Epithelial cell of esophagus (primary cell): ENCODE measurements around the gene KLC3.

Experiments
- DNase-seq: peaks from one replicate; pipeline ENCODE4 v3.0.0; 2010; ENCODE audit warnings: low read depth
- H3K4me3 ChIP-seq: 2 replicates; pipeline ENCODE4 v1.5.1; 2011; ENCODE audit warnings: mild to moderate bottlenecking, low read length, control low read depth
- TF ChIP-seq, protein P1 (sequence below): IDR thresholded peaks from 2 replicates; pipeline ENCODE4 v1.5.1; 2011; ENCODE audit warnings: low read depth, mild to moderate bottlenecking, low read length, control low read depth, inconsistent platforms; ENCODE audit not compliant: insufficient read depth; ENCODE audit errors: missing control alignments

The KLC3 gene

GRCh38 chr19:45314708-45315245, 25.8 kb upstream of the KLC3 start:
- TF ChIP-seq, protein P1, sequence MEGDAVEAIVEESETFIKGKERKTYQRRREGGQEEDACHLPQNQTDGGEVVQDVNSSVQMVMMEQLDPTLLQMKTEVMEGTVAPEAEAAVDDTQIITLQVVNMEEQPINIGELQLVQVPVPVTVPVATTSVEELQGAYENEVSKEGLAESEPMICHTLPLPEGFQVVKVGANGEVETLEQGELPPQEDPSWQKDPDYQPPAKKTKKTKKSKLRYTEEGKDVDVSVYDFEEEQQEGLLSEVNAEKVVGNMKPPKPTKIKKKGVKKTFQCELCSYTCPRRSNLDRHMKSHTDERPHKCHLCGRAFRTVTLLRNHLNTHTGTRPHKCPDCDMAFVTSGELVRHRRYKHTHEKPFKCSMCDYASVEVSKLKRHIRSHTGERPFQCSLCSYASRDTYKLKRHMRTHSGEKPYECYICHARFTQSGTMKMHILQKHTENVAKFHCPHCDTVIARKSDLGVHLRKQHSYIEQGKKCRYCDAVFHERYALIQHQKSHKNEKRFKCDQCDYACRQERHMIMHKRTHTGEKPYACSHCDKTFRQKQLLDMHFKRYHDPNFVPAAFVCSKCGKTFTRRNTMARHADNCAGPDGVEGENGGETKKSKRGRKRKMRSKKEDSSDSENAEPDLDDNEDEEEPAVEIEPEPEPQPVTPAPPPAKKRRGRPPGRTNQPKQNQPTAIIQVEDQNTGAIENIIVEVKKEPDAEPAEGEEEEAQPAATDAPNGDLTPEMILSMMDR: no peak
- H3K4me3 ChIP-seq: no peak overlapping the region
- DNase-seq: no peak

- H3K4me3 ChIP-seq: no peak overlapping the region
- TF ChIP-seq, protein P1: no peak
- DNase-seq: no peak
Observed at GRCh38 chr19:45315304-45315703, 25.2 kb upstream of the KLC3 start.

DNA sequence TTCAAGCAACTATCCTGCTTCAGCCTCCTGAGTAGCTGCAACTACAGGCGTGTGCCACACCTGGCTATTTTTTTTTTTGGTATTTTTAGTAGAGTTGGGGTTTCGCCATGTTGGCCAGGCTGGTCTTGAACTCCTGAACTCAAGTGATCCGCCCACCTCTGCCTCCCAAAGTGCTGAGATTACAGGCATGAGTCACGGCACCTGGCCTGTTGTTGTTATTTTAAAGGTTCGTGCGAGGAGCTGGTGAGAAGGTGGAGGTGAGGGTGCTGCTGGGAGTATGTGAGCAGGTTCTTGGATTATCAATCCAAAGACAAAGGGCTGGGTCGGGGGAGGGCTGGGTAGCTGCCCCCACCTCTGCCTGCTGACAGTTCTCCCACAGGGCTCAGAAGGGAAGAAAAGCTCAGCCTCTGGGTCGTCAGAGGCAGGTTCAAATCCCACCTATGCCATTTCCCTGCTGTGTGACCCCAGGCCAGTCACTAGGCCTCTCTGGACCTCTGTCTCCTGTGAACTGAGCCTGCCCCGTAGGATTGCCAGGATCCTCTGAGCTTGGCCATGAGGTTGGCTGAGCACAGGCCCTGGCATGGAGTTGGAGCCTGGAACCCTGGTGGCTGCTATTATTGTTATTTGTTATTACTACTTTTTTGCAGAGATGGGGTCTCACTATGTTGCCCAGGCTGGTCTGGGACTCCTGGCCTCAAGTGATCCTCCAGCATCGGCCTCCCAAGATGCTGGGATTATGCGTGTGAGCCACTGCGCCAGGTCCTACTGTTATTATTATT, 19.4 kb upstream of the KLC3 start:
- TF ChIP-seq, protein P1: no peak
- H3K4me3 ChIP-seq: no peak overlapping the region
- peak; percentile 22 for DNase-seq

- H3K4me3 ChIP-seq: no peak overlapping the region
- TF ChIP-seq, protein P1: no peak
- DNase-seq: no peak
Observed at GRCh38 chr19:45321848-45322247, 18.7 kb upstream of the KLC3 start.

- TF ChIP-seq, protein P1: no peak
- H3K4me3 ChIP-seq: no peak overlapping the region
Observed at GRCh38 chr19:45322311-45322710, 18.2 kb upstream of the KLC3 start.

DNA sequence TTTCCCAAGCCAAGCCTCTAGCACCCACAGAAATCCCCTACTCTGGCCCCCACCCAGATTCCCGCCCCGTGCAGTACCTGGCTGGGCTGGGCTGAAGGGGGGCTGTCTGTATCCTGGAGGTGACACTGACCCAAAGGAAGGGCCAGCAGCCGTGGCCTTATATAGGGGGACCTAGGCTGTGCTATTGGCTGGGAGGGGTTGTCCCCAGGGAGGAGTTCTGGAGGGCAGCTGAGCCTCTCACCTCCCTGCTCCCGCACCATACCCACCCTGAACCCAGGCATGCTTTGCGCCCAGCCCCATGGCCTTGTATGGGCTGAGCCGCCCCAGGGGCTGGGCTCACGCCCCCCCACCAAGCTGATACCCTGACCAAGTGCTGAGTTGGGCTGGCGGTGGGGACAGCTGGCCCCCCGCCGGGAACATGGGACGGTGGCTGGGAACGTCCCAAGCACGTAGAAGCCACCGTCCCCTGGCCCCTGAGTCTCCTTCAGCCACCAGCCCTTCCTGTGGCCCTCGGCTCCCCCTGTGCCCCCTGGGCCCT, 17.7 kb upstream of the KLC3 start, which contains the start of gene CKM:
Gene CKM (minus strand): TSS at position 132 of the 538 bp plus-strand sequence. CDS start 3,162 bp downstream, outside the sequence.
- DNase-seq: no peak
- peak within 1 kb of the TSS; percentile 4 for H3K4me3 ChIP-seq
- TF ChIP-seq, protein P1: no peak

More at GRCh38 chr19:45322311-45322710, 18.2 kb upstream of the KLC3 start:
- no peak for DNase-seq
